ENCODE data around the gene DUSP22.
A peak's percentile ranks its signal among the peaks of the same experiment; 100 is the strongest.
"Not testable (repeated sequence)": the region's sequence is repeated elsewhere in the genome, so short reads cannot be mapped to it uniquely, and the experiment has no call there.

Gene DUSP22, protein sequence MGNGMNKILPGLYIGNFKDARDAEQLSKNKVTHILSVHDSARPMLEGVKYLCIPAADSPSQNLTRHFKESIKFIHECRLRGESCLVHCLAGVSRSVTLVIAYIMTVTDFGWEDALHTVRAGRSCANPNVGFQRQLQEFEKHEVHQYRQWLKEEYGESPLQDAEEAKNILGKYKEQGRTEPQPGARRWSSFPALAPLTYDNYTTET

GRCh38 chr6:291697-292505, at the start of gene DUSP22:
Gene DUSP22, plus strand, starts transcription at chr6:292487. Its CDS starts 53 bp downstream, at chr6:292540.
- FAIRE-seq, result no peak

- no peak for FAIRE-seq
These were observed 45.9 kb upstream of the DUSP22 start for GRCh38 chr6:246352-246751.

GRCh38 chr6:247351-247750, 44.9 kb upstream of the DUSP22 start:
- FAIRE-seq, result no peak

GRCh38 chr6:248046-248445, 44.2 kb upstream of the DUSP22 start:
- not testable (repeated sequence) for FAIRE-seq

DNA sequence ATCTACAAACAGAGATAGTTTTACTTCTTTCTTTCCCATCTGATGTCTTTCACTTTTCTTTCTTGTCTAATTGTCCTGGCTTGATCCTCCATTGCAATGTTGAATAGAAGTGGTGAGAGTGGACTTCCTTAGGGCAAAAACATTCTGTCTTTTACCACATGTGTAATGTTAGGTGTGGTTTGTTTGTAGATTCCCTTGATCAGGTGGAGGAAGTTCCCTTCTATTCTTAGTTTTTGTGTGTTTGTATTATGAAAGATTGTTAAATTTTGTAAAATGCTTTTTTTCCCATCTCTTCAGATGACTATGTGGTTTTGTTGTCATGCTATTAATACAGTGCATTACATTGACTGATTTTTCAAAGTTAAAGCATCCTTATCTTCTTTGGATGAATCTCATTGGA, 41.6 kb upstream of the DUSP22 start:
- FAIRE-seq, result no peak

- no peak for FAIRE-seq
These were observed 40.4 kb upstream of the DUSP22 start for GRCh38 chr6:251920-252319.

GRCh38 chr6:252775-253535, 39.3 kb upstream of the DUSP22 start:
- no peak for FAIRE-seq

DNA sequence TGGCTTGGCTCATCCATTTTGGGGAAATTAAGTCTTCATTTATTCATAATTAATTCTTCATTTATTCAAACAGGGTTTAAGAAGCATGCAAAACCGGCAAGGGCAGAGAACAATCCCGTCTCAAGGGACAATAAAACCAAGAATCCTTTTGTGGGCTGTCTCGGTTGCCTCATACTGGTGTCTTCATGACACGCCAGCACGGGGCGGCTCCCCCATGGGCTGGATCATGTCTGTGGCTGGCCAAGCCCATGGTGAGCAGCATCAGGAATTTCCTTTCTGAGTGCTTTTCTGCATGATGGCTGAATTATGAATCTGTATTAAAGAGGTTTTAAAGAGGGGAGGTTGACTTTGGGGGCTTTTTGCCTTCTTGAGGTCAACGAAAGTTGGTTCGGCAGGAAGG, 38.3 kb upstream of the DUSP22 start:
- no peak for FAIRE-seq

DNA sequence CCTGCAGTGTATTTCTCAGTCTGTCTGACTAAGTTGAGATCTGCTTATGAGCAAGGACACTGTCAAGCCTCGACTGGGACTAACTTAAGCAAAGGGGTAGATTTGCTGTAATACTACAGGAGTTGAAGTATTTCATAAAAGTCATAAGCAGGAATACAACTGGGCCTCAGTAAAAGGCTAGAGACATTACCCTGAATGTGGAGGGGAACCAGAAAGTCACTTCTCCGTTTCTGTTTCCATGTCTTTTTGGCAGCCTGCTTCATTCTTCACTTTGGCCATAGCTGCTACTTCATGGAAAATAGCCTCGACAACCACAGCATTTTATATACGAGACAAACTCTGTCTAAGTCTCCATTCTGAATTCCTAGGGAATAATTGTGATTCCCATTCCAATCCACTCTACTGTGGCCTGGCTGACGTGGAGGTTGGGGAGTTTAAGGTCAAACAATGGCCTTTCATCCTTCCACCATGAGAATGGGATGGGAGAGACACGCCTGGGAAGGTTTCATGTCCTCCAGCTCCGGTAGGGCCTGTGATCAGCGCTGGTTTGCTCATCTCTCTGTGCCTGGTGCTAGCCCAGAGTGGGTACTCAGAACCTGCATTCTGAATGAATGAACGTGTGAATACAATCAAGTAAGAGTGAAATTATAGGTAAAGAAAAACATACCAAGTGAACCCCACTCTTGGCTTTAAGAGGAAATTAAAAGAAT, 37.1 kb upstream of the DUSP22 start:
- FAIRE-seq, result no peak

DNA sequence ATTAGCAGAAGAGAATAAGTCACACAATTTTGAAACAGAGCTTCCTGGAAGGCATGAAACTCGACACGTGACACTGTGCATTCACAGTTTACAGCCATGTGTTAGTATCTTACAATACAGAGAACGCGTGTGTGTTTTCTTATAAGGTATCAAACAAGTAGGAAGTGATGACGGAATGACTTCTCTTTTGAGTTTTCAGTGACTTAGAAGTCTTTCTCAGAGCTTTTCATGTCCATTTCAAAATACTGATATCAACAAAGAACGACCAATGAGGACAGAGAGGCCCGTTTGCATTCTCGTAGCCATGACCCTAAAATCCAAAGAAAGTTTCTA, 36.6 kb upstream of the DUSP22 start:
- FAIRE-seq, result no peak

DNA sequence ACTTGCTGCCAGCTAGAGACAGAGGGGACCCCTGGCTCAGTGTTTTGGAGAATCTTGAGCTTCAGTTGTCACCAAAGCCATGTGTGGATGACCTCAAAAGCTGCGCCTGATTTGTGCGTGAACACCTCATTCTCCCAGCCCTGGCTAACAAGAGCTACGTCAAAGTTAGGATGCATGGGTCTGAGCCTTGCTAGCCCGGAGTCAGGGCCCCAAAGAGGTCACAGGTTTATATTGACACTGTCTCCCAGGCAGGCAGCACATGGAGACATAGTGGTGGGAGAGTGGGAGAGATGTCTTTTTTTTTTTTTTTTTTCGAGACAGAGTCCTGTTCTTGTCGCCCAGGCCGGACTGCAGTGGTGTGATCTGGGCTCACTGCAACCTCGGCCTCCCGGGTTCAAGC, 36.1 kb upstream of the DUSP22 start:
- FAIRE-seq, result no peak

DNA sequence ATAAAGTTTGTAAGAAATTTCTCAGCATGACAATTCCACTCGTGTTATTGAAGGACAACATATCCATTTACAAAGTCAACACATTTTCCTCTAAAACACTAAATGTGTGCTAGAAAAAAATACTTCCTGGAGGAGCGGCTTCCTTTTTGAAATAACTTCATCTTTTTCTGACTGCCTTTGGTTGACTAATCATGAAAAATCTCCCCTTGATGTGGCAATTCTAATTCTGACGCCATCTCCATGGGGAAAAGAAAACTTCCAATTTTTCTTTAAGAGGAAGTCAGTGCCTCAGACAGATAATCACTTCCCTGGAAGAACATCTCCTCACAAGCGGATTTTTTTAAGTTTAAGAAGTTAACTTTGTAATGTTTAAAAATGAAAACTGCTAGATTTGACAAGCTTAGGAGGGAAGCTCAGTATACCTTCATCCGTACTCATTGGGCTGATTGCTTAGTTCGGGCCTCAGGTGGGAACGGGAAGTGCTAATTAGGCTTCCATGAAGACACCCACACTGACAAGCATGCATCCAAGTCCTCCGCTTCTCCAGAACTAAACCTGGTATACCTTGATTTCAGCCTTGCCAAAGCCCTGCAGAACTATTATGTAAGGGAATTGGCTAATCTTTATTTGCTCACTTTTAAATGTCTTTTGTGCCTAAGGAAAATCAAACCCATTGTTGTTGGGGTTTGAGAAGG, 35.1 kb upstream of the DUSP22 start:
- FAIRE-seq, result no peak

- FAIRE-seq, result no peak
These were observed 34.5 kb upstream of the DUSP22 start for GRCh38 chr6:257774-258173.

- FAIRE-seq, result no peak
These were observed 33.0 kb upstream of the DUSP22 start for GRCh38 chr6:259316-259715.

DNA sequence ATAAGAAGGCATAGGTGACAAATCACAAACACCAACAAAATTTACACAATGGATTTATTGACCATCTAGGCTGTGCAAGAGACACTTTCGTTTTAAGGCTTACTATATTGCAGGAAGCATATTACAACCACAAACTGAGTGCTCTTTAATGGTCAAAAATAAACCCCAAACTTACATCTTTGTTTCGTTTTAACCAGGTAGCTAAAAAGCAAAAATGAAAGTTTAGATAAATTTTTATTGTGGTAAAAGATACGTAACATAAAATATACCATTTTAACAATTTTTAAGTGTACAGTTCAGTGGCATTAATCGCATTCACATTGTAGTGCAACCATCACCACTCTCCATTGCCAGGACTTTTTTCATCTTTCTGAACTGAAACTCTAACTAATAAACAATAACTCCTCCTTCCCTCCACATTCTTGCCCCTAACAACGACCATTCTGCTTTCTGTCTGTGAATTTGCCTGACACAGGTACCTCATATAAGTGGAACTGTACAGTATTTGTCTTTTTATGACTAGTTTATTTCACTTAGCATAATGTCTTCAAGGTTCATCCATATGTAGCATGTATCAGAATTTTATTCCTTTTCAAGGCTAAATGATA, 32.3 kb upstream of the DUSP22 start:
- FAIRE-seq, result peak; percentile 94

DNA sequence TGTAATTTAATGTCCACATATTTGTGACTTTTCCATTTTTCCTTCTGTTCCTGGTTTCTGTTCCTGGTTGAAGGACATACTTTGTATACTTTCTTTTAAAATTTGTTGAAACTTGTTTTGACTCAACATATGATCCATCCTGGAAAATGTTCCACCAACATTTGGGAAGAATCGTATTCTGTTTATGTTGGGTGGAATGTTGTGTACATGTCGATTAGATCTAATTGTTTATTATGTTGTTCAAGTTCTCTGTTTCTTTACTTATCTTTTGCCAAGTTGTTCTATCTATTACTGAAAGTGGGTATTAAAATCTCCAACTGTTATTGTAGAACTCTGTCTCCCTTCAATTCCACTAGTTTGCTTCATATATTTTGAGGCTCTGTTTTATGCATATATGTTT, 27.7 kb upstream of the DUSP22 start:
- FAIRE-seq, result peak; percentile 55

- no peak for FAIRE-seq
These were observed 23.8 kb upstream of the DUSP22 start for GRCh38 chr6:268394-268935.

- FAIRE-seq, result no peak
These were observed 18.7 kb upstream of the DUSP22 start for GRCh38 chr6:273551-274058.

DNA sequence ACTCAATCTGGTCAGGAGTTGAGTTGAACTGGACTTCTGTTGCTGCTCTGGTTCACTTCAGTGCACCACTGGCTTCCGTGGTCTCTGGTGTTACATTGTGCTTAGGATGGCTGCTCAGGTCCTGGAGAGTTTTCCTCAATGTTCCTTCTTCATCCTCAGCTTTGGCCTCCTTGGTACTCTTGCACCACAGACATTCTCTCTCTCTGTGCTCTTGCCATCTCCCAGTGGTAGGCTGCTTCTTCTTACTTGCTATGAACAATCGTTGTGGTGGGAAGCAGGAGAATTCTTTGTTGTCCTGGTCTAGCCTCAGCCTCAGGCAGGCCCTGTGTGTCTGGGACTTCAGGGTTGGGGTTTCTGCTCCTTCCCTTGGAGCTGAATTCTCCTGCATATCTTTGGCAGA, 14.5 kb upstream of the DUSP22 start:
- no peak for FAIRE-seq

DNA sequence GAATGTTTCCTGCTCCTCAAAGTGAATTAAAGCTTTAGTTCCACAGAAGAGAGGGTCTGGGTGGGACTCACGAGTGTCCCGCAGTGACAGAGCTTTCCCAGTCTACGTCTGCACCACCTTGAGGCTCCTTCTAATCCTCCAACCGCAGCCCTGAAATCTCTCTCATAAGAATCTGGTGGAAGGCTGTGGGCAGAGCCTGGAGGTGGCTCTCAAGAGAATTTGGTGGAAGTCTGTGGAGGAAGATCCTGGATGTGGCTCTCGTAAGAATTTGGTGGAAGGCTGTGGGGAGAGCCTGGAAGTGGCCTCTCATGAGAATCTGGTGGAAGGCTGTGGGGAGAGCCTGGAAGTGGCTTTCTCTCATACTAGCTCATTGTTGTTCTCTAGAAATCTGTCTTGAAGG, 13.8 kb upstream of the DUSP22 start:
- FAIRE-seq, result no peak

DNA sequence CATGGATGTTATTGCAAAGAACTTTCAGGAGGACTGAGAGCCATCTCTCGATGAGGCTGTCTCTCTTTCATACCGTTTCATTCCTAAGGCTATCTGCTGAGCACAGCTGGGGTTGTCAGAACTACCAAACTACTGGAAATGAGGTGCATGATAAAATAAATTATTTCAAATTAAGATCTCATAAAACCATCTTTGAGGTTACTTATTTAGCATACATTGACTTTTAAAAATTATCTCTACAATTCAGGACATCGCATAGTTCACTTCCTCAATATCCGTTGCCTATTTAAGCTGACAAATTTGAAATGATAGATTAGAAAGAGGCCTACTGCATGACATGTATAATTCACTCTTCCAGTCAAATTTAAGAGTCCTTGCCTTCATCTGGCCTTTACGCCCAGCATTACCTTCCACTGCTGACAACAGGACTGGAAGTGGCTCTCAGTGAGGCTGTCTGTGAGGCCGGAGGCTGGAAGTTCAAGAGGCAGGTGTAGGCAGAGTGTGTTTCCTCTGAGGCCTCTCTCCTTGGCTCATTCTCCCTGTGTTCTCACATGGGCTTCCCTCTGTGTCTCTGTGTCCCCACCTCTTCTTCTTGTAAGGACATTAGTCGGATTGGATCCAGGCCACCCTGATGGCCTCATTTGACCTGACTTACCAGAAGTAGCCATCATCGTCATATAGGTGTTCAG, 12.8 kb upstream of the DUSP22 start:
- FAIRE-seq, result no peak
